Upper lobe of right lung (tissue), 1 donor: ENCODE data around the gene ITPRIPL2. TPM values are rescaled to one million over a fixed set of nuclear protein-coding genes. Genes with fewer than 3 reads are reported as not detected.

Experiments used
- ATAC-seq: fragments of 200-7000 bp; cut with Tn5 transposase; one replicate; pipeline ENCODE4 v1.9.1; 2020; ENCODE audit warnings: mild to moderate bottlenecking, moderate library complexity
- DNase-seq: peaks from one replicate; pipeline ENCODE4 v3.0.0-alpha.2; 2020
- H3K27ac ChIP-seq: fragments of 200-600 bp; one replicate; pipeline ENCODE4 v1.8.0; 2022
- H3K27me3 ChIP-seq: fragments of 200-600 bp; one replicate; pipeline ENCODE4 v1.8.0; 2022; ENCODE audit warnings: mild to moderate bottlenecking
- H3K36me3 ChIP-seq: fragments of 200-600 bp; one replicate; pipeline ENCODE4 v1.8.0; 2022
- H3K4me1 ChIP-seq: fragments of 200-600 bp; one replicate; pipeline ENCODE4 v1.8.0; 2022
- H3K4me3 ChIP-seq: fragments of 200-600 bp; one replicate; pipeline ENCODE4 v1.8.0; 2022; ENCODE audit warnings: mild to moderate bottlenecking
- H3K9me3 ChIP-seq: fragments of 200-600 bp; one replicate; pipeline ENCODE4 v1.8.0; 2022
- intact Hi-C: fragments of 100-400 bp; cut with DNase I; formaldehyde crosslinking; loops from one replicate; pipeline ENCODE4 v1.11.0; 2022
- total RNA-seq: library from RNA; stranded (reverse); fragmentation: NEBNext Ultra II Directional; extraction: Animal tissue kit (Norgen Biotek cat#: 25700); gene quantifications from one replicate; pipeline ENCODE4 v1.2.1, GENCODE V29; 2021
- TF ChIP-seq, protein P1 (sequence below): fragments of 200-600 bp; IDR thresholded peaks from one replicate; pipeline ENCODE4 v1.8.0; 2022; ENCODE audit warnings: antibody characterized with exemption
- donor health status: DM: no; HTN: yes; CAD: no; lungs with severe emphysema.

The ITPRIPL2 gene
- total RNA-seq, 1 donor from 2014 or later, result 68.9 TPM

DNA sequence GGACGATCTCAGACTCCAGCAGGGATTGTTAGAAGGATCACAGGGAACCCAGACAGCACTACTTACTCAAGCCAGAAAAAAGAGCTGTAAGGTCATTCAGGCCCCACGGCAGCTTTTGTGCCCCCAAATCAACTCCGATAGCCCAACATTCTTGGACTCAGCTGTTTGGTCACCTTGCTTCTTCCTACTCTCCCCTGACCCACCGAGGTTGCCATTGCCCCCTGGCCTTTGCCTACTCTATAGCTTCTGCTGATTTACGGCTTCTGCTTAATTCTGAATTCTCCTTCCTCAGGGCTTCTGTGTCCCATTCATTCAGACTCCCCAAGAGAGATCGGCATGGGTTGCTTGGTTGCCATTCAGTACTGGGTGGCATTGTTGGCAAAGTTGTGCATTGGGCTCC, 8.6 kb upstream of the ITPRIPL2 start:
- intact Hi-C loops, result no loop called here
- H3K9me3 ChIP-seq, result no peaks in the 10 kb centered on the region
- ATAC-seq (no peak), DNase-seq (no peak)
- no peaks in the 10 kb centered on the region for H3K27me3 ChIP-seq
- TF ChIP-seq, protein P1, sequence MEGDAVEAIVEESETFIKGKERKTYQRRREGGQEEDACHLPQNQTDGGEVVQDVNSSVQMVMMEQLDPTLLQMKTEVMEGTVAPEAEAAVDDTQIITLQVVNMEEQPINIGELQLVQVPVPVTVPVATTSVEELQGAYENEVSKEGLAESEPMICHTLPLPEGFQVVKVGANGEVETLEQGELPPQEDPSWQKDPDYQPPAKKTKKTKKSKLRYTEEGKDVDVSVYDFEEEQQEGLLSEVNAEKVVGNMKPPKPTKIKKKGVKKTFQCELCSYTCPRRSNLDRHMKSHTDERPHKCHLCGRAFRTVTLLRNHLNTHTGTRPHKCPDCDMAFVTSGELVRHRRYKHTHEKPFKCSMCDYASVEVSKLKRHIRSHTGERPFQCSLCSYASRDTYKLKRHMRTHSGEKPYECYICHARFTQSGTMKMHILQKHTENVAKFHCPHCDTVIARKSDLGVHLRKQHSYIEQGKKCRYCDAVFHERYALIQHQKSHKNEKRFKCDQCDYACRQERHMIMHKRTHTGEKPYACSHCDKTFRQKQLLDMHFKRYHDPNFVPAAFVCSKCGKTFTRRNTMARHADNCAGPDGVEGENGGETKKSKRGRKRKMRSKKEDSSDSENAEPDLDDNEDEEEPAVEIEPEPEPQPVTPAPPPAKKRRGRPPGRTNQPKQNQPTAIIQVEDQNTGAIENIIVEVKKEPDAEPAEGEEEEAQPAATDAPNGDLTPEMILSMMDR, result no peak
- H3K4me1 ChIP-seq, result peaks cover 18% of the 10 kb centered on the region
- no peak overlapping the region for H3K27ac ChIP-seq
- no peaks in the 10 kb centered on the region for H3K36me3 ChIP-seq
- no peak overlapping the region for H3K4me3 ChIP-seq

DNA sequence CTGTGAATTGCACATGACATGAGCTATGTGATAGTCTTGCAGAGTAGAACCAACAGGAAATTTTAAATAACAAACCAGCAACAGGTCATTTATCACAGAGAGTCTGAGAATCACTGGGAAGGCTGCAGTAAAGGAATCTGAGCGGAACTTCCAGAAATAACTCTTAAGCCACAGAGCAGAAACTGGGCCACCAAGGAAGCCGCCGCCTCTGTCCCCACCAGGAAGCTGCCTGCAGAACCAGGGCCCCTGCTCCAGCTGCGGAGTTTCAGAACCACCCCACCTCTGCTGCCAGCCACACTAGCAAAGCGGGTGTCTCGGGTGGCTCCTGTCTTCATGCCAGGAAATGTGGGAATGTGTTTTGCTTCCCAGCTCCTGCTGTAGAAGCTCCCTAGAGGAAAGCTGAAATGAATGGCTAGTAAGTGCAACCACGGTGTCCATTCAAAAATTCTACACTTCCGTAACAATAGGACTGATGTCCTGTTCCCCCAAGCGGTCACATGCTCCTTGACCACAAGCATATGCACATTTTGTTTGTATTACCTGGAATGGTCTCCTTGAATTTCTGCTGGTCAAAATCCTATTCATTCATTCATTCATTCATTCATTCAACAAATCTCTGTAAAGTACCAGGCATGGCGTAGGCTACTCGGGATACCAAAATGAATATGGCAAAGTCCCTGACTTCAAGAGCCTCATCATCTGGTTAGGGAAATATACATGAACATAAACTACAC, 7.7 kb upstream of the ITPRIPL2 start:
- DNase-seq, result no peak
- H3K9me3 ChIP-seq, result no peaks in the 10 kb centered on the region

DNA sequence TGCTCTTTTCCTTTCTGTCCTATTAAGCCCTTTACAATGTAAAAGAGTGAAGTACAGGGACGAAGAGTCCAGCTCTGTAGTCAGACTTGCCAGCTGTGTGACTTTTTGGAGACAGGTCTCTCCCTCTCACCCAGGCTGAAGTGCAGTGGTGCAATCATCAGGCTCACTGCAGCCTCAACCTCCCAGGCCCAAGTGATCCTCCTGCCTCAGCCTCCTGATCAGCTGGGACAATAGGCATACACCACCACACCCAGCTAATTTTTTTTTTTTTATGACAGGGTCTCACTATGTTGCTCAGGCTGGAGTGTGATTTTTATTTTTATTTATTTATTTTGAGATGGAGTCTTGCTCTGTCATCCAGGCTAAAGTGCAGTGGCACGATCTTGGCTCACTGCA, 7.1 kb upstream of the ITPRIPL2 start:
- Histone ChIP-seq H3K27ac (no peak overlapping the region), H3K9me3 (no peaks in the 10 kb centered on the region), H3K4me3 (no peak overlapping the region), H3K27me3 (no peaks in the 10 kb centered on the region), H3K4me1 (peaks cover 18% of the 10 kb centered on the region), H3K36me3 (no peaks in the 10 kb centered on the region)
- intact Hi-C loops, result no loop called here
- ATAC-seq, result no peak
- TF ChIP-seq, protein P1, result no peak
- DNase-seq, result no peak

More for the DNA sequence above, 7.7 kb upstream of the ITPRIPL2 start:
- Histone ChIP-seq H3K36me3 (no peaks in the 10 kb centered on the region), H3K4me3 (no peak overlapping the region), H3K27me3 (no peaks in the 10 kb centered on the region), H3K4me1 (peaks cover 18% of the 10 kb centered on the region), H3K27ac (no peak overlapping the region)
- intact Hi-C loops, result no loop called here
- peak; percentile 52 for ATAC-seq
- TF ChIP-seq, protein P1, result no peak

DNA sequence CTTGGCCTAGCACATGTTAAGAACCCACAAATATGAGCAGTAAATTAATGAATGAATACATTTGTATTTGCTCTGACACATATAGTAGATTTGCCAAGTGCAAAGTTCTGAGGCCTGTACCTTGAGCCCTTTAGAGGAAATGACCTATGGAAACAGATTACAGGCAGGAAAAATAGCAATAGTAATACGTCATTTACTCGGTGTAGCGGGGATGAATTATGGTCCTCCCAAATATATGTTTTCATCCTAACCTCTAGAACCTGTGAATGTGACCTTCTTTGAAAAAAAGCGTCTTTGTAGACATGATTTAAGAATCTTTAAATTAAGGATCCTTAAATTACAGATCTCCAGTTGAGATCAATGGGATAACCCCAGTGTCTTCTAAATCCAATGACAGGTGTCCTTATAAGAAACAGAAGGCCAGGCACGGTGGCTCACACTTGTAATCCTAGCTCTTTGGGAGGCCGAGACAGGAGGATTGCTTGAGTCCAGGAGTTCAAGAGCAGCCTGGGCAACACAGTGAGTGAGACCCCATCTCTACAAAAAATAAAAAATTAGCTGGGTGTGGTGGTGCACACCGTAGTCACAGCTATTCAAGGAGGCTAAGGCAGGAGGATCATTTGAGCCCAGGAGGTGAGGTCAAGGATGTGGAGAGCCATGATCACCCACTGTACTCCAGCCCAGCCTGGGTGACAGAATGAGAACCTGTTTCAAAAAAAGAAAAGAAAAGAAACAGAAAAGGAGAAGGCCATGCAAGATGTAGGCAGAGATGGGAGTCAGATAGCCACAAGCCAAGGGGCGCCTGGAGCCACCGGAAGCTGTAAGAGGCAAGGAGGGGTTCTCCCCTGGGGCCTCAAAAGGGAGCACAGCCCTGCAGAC, 5.1 kb upstream of the ITPRIPL2 start:
- H3K27ac ChIP-seq, result no peak overlapping the region
- H3K4me1 ChIP-seq, result peaks cover 18% of the 10 kb centered on the region
- no peaks in the 10 kb centered on the region for H3K27me3 ChIP-seq
- no peak for DNase-seq
- ATAC-seq, result no peak
- H3K9me3 ChIP-seq, result no peaks in the 10 kb centered on the region
- TF ChIP-seq, protein P1, result no peak
- H3K4me3 ChIP-seq, result no peak overlapping the region
- intact Hi-C loops, result no loop called here
- no peaks in the 10 kb centered on the region for H3K36me3 ChIP-seq

DNA sequence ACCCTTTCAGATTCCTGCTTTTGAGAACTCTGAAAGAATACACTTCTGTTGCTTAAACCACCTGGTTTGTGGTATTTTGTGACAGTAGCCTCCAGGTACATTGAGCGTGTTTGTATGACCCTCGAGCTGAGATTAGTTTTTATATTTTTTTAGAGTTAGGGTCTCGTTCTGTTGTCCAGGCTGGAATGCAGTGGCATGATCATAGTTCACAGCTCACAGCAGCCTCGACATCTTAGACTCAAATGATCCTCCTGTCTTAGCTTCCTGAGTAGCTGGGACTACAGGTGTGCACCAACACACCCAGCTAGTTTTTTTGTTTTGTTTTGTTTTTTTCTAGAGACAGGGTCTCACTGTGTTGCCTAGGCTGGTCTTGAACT, 4.5 kb upstream of the ITPRIPL2 start:
- peaks cover 18% of the 10 kb centered on the region for H3K4me1 ChIP-seq

More for the DNA sequence above, 4.5 kb upstream of the ITPRIPL2 start:
- no peak for DNase-seq
- Histone ChIP-seq H3K36me3 (no peaks in the 10 kb centered on the region), H3K9me3 (no peaks in the 10 kb centered on the region), H3K4me3 (no peak overlapping the region), H3K27ac (no peak overlapping the region), H3K27me3 (no peaks in the 10 kb centered on the region)
- ATAC-seq, result no peak
- intact Hi-C loops, result no loop called here
- TF ChIP-seq, protein P1, result no peak
